Erythroblast (primary cell): Measurements from ENCODE around the gene IQSEC1.

Experiments
- GATA1 ChIP-seq: IDR thresholded peaks from 2 replicates; pipeline ENCODE4 v1.6.1; 2011; ENCODE audit warnings: low read depth, mild to moderate bottlenecking, control low read depth, low read length, moderate library complexity
- POLR2A ChIP-seq: IDR thresholded peaks from 2 replicates; pipeline ENCODE4 v1.6.1; 2011; ENCODE audit warnings: mild to moderate bottlenecking, low read length

GRCh38 chr3:12902181-12902999, 170.8 kb downstream of the IQSEC1 start:
- TF ChIP-seq POLR2A (no peak), GATA1 (no peak)
